Activated CD8-positive, alpha-beta T cell treated with anti-CD3 and anti-CD28 coated beads for 36 hours (primary cell): Measurements from ENCODE around the gene IL20. TPM values are rescaled to one million over a fixed set of nuclear protein-coding genes. Genes with fewer than 3 reads are reported as not detected.

ENCODE experiments used
- ATAC-seq: fragments of 200-7000 bp; cut with Tn5 transposase; one replicate; pipeline ENCODE4 v1.10.0; 2021; ENCODE audit warnings: mild to moderate bottlenecking, moderate library complexity
- CTCF ChIA-PET: fragments of 350-600 bp; sonication (Branson Sonifier 250); formaldehyde crosslinking; loops from one replicate; lab custom pipeline; 2021; ENCODE audit warnings: antibody characterized with exemption; lab: Charles Lee
- POLR2A ChIA-PET: fragments of 350-600 bp; sonication (Branson Sonifier 250); formaldehyde crosslinking; loops from one replicate; lab custom pipeline; 2021; ENCODE audit warnings: antibody characterized with exemption; lab: Charles Lee
- DNase-seq: peaks from one replicate; pipeline ENCODE4 v3.0.0-alpha.2; 2020
- H3K27ac Mint-ChIP-seq: one replicate; pipeline ENCODE4 v1.8.0; 2021; ENCODE audit warnings: mild to moderate bottlenecking, mixed read lengths
- H3K27me3 Mint-ChIP-seq: one replicate; pipeline ENCODE4 v1.8.0; 2021; ENCODE audit warnings: mixed read lengths
- H3K36me3 Mint-ChIP-seq: one replicate; pipeline ENCODE4 v1.8.0; 2021; ENCODE audit warnings: low read depth, mixed read lengths
- H3K4me1 Mint-ChIP-seq: one replicate; pipeline ENCODE4 v1.8.0; 2021; ENCODE audit warnings: low read depth, mixed read lengths
- H3K4me3 Mint-ChIP-seq: one replicate; pipeline ENCODE4 v1.8.0; 2021; ENCODE audit warnings: mild to moderate bottlenecking, moderate library complexity, mixed read lengths
- H3K9me3 Mint-ChIP-seq: one replicate; pipeline ENCODE4 v1.8.0; 2021; ENCODE audit warnings: mixed read lengths
- intact Hi-C: fragments of 100-400 bp; cut with micrococcal nuclease; formaldehyde crosslinking; loops from one replicate; pipeline ENCODE4 v1.10.0; 2022
- total RNA-seq, 2 experiments: library from RNA; stranded (reverse); gene quantifications; one replicate each; pipeline ENCODE4 v1.2.3, GENCODE V29; 2021
- TF ChIP-seq, protein P1 (sequence below): fragments of 200-600 bp; IDR thresholded peaks from one replicate; pipeline ENCODE4 v1.8.0; 2022; ENCODE audit warnings: antibody characterized with exemption, mild to moderate bottlenecking

Gene IL20
- total RNA-seq, 2 experiments from 2014 or later, result not detected

DNA sequence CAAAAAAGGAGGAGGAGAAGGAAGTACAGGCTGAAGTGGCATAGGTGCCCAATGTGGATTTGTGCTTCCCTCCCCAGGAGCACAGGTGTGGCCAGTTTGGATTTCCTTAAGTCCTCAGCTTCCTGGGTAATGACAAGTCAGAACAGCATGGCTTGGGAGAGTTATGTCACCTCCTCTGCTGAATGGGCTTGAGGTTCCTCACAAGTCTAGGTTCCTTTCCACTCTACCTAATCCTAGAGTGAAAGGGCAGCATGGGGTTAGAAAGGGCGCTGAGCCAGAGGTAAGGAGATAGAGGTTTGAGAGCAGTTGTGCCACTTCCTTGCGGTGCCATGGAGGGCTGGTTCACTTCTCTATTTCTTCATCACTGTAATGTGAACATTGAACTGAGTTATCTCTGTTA is 35.5 kb upstream of the IL20 start:
- peak; percentile 46 for DNase-seq
- TF ChIP-seq, protein P1, sequence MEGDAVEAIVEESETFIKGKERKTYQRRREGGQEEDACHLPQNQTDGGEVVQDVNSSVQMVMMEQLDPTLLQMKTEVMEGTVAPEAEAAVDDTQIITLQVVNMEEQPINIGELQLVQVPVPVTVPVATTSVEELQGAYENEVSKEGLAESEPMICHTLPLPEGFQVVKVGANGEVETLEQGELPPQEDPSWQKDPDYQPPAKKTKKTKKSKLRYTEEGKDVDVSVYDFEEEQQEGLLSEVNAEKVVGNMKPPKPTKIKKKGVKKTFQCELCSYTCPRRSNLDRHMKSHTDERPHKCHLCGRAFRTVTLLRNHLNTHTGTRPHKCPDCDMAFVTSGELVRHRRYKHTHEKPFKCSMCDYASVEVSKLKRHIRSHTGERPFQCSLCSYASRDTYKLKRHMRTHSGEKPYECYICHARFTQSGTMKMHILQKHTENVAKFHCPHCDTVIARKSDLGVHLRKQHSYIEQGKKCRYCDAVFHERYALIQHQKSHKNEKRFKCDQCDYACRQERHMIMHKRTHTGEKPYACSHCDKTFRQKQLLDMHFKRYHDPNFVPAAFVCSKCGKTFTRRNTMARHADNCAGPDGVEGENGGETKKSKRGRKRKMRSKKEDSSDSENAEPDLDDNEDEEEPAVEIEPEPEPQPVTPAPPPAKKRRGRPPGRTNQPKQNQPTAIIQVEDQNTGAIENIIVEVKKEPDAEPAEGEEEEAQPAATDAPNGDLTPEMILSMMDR, result no peak
- Mint-ChIP-seq H3K4me1 (peaks cover 43% of the 10 kb centered on the region), H3K27ac (no peak overlapping the region), H3K4me3 (no peak overlapping the region), H3K36me3 (no peaks in the 10 kb centered on the region), H3K9me3 (no peaks in the 10 kb centered on the region), H3K27me3 (no peaks in the 10 kb centered on the region)
- CTCF ChIA-PET, result interaction anchor here (1.0 to 6.2 kb wide), 6 partner anchors 13 to 174 kb away, joined by 3 to 35 read pairs (median 4); partner anchors contain the start of gene IL20
- intact Hi-C loops, result no loop called here
- peak; percentile 78 for ATAC-seq
- POLR2A ChIA-PET, result interaction anchor here (0.6 to 1.0 kb wide), 3 partner anchors 9 to 64 kb away, joined by 3 read pairs; no protein-coding TSS in a partner anchor

DNA sequence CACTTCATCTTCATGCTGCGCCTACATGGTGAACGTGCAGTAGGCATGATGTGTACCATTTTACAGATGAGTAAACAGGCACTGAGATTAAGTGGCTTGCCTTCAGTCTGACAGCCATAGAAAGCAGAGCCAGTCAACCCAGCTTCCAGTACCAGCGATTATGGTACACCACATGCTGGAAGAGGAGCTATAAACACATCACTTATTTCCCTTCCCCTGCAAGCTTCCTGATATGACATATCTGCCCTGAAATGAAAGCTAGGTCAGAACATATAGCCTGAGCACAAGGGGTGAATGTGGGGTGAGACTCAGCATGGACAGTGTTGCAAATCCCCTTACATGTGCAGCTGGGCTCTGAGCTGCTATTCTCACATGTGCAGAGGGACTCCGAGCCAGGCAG is 33.8 kb upstream of the IL20 start:
- intact Hi-C loops, result no loop called here
- ChIA-PET POLR2A (interaction anchor here (1.5 kb wide), 1 partner anchor 66 kb away, joined by 4 read pairs; the partner anchor contains the start of gene IL24), CTCF (interaction anchor here (0.7 to 6.2 kb wide), 16 partner anchors 8 to 197 kb away, joined by 3 to 35 read pairs (median 4); partner anchors contain the start of genes DYRK3 and IL20)
- ATAC-seq (no peak), DNase-seq (no peak)
- no peaks in the 10 kb centered on the region for H3K27me3 Mint-ChIP-seq
- TF ChIP-seq, protein P1, result no peak
- no peaks in the 10 kb centered on the region for H3K36me3 Mint-ChIP-seq
- peaks cover 39% of the 10 kb centered on the region for H3K4me1 Mint-ChIP-seq
- H3K27ac Mint-ChIP-seq, result no peak overlapping the region
- no peak overlapping the region for H3K4me3 Mint-ChIP-seq
- no peaks in the 10 kb centered on the region for H3K9me3 Mint-ChIP-seq

DNA sequence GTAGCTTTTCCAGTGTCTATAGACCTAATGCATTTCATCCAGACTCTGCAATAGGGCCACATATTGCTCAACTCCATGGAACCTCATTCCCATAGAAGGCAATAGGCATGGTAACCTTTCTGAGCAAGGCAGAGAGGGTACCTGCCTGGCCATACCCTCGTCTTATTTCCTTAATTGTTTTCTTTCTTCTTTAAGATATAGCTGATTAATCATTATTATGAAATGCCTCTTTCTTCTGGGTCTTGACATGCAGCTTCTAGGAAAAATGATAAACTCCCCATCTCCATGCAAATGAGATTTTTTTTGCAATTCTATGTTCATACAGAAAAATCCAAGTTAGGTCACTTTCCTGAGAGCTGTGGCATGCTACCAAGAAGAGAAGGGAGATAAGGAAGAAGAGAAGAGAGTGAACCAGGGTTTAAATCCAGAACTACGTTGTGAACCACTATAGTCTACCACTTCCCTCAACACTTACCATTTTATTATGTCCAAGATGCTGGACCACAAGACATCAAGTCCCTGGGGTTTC is 33.0 kb upstream of the IL20 start:
- H3K4me1 Mint-ChIP-seq, result peaks cover 36% of the 10 kb centered on the region
- DNase-seq, result no peak
- intact Hi-C loops, result no loop called here
- ChIA-PET POLR2A (interaction anchor here (1.5 kb wide), 1 partner anchor 65 kb away, joined by 4 read pairs; the partner anchor contains the start of gene IL24), CTCF (interaction anchor here (0.6 to 6.2 kb wide), 18 partner anchors 8 to 353 kb away, joined by 3 to 35 read pairs (median 4); partner anchors contain the start of genes DYRK3 and IL20)
- H3K9me3 Mint-ChIP-seq, result no peaks in the 10 kb centered on the region
- no peak overlapping the region for H3K27ac Mint-ChIP-seq
- no peaks in the 10 kb centered on the region for H3K27me3 Mint-ChIP-seq
- H3K4me3 Mint-ChIP-seq, result no peak overlapping the region
- TF ChIP-seq, protein P1, result no peak
- no peaks in the 10 kb centered on the region for H3K36me3 Mint-ChIP-seq
- no peak for ATAC-seq

DNA sequence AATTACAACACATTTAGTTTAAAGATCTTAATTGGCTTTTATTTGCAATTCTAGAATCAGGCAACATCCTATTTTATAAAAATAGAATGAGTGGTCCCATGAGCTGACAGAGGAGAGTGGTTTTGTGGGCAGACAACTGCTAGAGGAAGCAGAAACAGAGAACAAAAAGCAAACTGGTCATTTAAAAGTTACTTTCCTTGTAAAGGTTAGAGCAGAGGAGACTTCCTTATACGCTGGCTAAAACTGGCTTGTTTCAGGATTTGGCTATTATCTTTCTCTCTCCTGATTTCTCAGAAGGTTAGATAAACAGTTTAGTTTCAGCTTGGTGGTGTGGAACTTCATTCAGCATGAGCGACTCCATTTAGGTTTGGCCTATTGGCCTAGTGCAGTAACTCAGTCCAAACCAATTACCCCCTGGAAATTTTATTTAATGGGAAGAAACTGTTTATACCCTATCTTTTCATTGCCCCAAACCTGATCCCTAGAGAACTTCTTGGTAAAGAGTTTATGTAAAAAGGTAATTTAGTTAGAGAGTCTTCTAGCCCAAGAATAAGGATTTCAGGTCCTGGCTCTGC is 32.2 kb upstream of the IL20 start:
- intact Hi-C loops, result no loop called here
- ChIA-PET POLR2A (interaction anchor here (1.6 kb wide), 1 partner anchor 26 kb away, joined by 4 read pairs; no protein-coding TSS in a partner anchor), CTCF (interaction anchor here (0.6 to 6.2 kb wide), 9 partner anchors 16 to 696 kb away, joined by 3 to 35 read pairs (median 5); partner anchors contain the start of genes DYRK3 and IL20)
- Mint-ChIP-seq H3K36me3 (no peaks in the 10 kb centered on the region), H3K9me3 (no peaks in the 10 kb centered on the region), H3K4me1 (peaks cover 36% of the 10 kb centered on the region), H3K27me3 (no peaks in the 10 kb centered on the region), H3K27ac (no peak overlapping the region), H3K4me3 (no peak overlapping the region)
- DNase-seq (no peak), ATAC-seq (no peak)
- TF ChIP-seq, protein P1, result no peak
